HCT116 (cell line): ENCODE measurements around the gene BBS7. TPM values are rescaled to one million over a fixed set of nuclear protein-coding genes. Genes with fewer than 3 reads are reported as not detected.
A peak's percentile ranks its signal among the peaks of the same experiment; 100 is the strongest.

ENCODE experiments used
- ATAC-seq: fragments of 200-7000 bp; cut with Tn5 transposase; 2 replicates; pipeline ENCODE4 v1.9.1; 2020; ENCODE audit warnings: mild to moderate bottlenecking, moderate library complexity
- Bru-seq: library from RNA; stranded (reverse); fragments of 400-500 nt; gene quantifications from one replicate; lab custom pipeline; 2021; lab: Mats Ljungman, UMichigan
- BruChase-seq, 2 experiments: library from RNA; stranded (reverse); fragments of 400-500 nt; gene quantifications; one replicate each; lab custom pipeline; 2021; lab: Mats Ljungman, UMichigan
- BruUV-seq: library from RNA; stranded (reverse); fragments of 400-500 nt; replicated peaks from 2 replicates; lab custom pipeline; 2021; lab: Mats Ljungman, UMichigan
- CTCF ChIA-PET: fragments of 300-600 bp; sonication (Branson Sonifier 250); formaldehyde crosslinking; loops from one replicate; lab custom pipeline; 2021; ENCODE audit warnings: antibody characterized with exemption; lab: Charles Lee
- POLR2A ChIA-PET: fragments of 300-600, 350-600 bp; sonication (Branson Sonifier 250); formaldehyde crosslinking; loops from one replicate; lab custom pipeline; 2021; ENCODE audit warnings: antibody characterized with exemption; lab: Charles Lee
- RAD21 ChIA-PET, 2 experiments: fragments of 300-600 bp; sonication (Branson Sonifier 250); formaldehyde crosslinking; loops; one replicate each; lab custom pipeline; 2023; ENCODE audit warnings: low total read pairs in 2 of 2; ENCODE audit not compliant: uncharacterized antibody in 2 of 2, unreplicated experiment in 2 of 2, low non-redundant PET in 1 of 2; lab: Charles Lee
- DNase-seq: peaks from one replicate; pipeline ENCODE4 v3.0.0-alpha.2; 2010; ENCODE audit warnings: low read depth, low spot score
- H2AFZ ChIP-seq: fragments of 200-600 bp; shearing (Covaris generic), sonication (generic); 2 replicates; pipeline ENCODE4 v1.6.1; 2017; ENCODE audit warnings: low read depth, mixed run types, mixed read lengths, antibody characterized with exemption, low read length; ENCODE audit not compliant: poor library complexity, severe bottlenecking
- H3K27ac ChIP-seq: 2 replicates; pipeline ENCODE4 v1.5.1; 2012; ENCODE audit warnings: low read depth, low read length
- H3K27me3 ChIP-seq: fragments of 200-600 bp; sonication (generic); 2 replicates; pipeline ENCODE4 v1.6.1; 2016; ENCODE audit warnings: mixed run types, low read length, mixed read lengths; ENCODE audit not compliant: insufficient read depth
- H3K36me3 ChIP-seq, 2 experiments: fragments of 200-500 bp in 1 of 2; fragments of 200-600 bp in 1 of 2; sonication (Bioruptor generic) in 1 of 2; sonication (generic) in 1 of 2; 2 replicates each; pipeline versions ENCODE4 v1.5.1 to v1.6.1; 2014 to 2016; ENCODE audit warnings: low read length in 2 of 2, inconsistent platforms in 1 of 2, mixed read lengths in 1 of 2, mixed run types in 1 of 2; ENCODE audit not compliant: insufficient read depth in 2 of 2, control insufficient read depth in 1 of 2
- H3K4me1 ChIP-seq, 2 experiments: fragments of 200-600 bp in 1 of 2; sonication (generic) in 1 of 2; 2 replicates each; pipeline versions ENCODE4 v1.5.1 to v1.6.1; 2012 to 2017; ENCODE audit warnings: low read length in 2 of 2, inconsistent platforms in 1 of 2, mild to moderate bottlenecking in 1 of 2, mixed read lengths in 1 of 2, mixed run types in 1 of 2, moderate library complexity in 1 of 2; ENCODE audit not compliant: insufficient read depth in 2 of 2, control insufficient read depth in 1 of 2
- H3K4me2 ChIP-seq: fragments of 200-600 bp; sonication (generic); 2 replicates; pipeline ENCODE4 v1.6.1; 2017; ENCODE audit warnings: mixed run types, low read length, mixed read lengths
- H3K4me3 ChIP-seq, 2 experiments: fragments of 200-600 bp in 1 of 2; sonication (generic) in 1 of 2; replicated peaks in 1 of 2; 2 replicates each; pipeline ENCODE4 v1.5.1; 2011 to 2016; ENCODE audit warnings: low read length in 2 of 2, control low read depth in 1 of 2, low read depth in 1 of 2, mild to moderate bottlenecking in 1 of 2, mixed read lengths in 1 of 2, mixed run types in 1 of 2
- H3K79me2 ChIP-seq: fragments of 200-600 bp; sonication (generic); 2 replicates; pipeline ENCODE4 v1.6.1; 2017; ENCODE audit warnings: mild to moderate bottlenecking, mixed run types, low read length, moderate library complexity, mixed read lengths; ENCODE audit not compliant: insufficient read depth
- H3K9ac ChIP-seq: fragments of 200-600 bp; sonication (generic); 2 replicates; pipeline ENCODE4 v1.6.1; 2016; ENCODE audit warnings: low read length, mixed read lengths
- H3K9me2 ChIP-seq: fragments of 200-600 bp; sonication (generic), shearing (Covaris generic); 2 replicates; pipeline ENCODE4 v1.6.1; 2017; ENCODE audit warnings: mixed run types, mild to moderate bottlenecking, moderate library complexity; ENCODE audit not compliant: insufficient read depth
- H3K9me3 ChIP-seq, 2 experiments: fragments of 200-500 bp in 1 of 2; fragments of 200-600 bp in 1 of 2; sonication (Bioruptor generic) in 1 of 2; sonication (generic) in 1 of 2; 2 replicates each; pipeline ENCODE4 v1.6.1; 2014 to 2017; ENCODE audit warnings: low read length in 2 of 2, mixed read lengths in 2 of 2, inconsistent platforms in 1 of 2, low read depth in 1 of 2, mild to moderate bottlenecking in 1 of 2, mixed run types in 1 of 2, moderate library complexity in 1 of 2; ENCODE audit not compliant: control insufficient read depth in 1 of 2, insufficient read depth in 1 of 2
- H4K20me1 ChIP-seq: fragments of 200-600 bp; sonication (generic), shearing (Covaris generic); 2 replicates; pipeline ENCODE4 v1.6.1; 2017; ENCODE audit warnings: mixed run types, mild to moderate bottlenecking, moderate library complexity; ENCODE audit not compliant: insufficient read depth
- ATF3 ChIP-seq: IDR thresholded peaks from 2 replicates; pipeline ENCODE4 v1.6.1; 2012
- CBX3 ChIP-seq: IDR thresholded peaks from 2 replicates; pipeline ENCODE4 v1.6.1; 2012; ENCODE audit warnings: low read depth
- CEBPB ChIP-seq: IDR thresholded peaks from 2 replicates; pipeline ENCODE4 v1.6.1; 2012; ENCODE audit warnings: low read depth
- CTCF ChIP-seq, 3 experiments: fragments of 200-600 bp in 1 of 3; sonication (generic) in 1 of 3; IDR thresholded peaks in 2 of 3; conservative IDR thresholded peaks in 1 of 3; 2 replicates each; pipeline ENCODE4 v1.5.1; 2012 to 2017; ENCODE audit warnings: low read depth in 2 of 3, low read length in 2 of 3, antibody characterized with exemption in 1 of 3, borderline replicate concordance in 1 of 3, control low read depth in 1 of 3, mild to moderate bottlenecking in 1 of 3, mixed read lengths in 1 of 3, mixed run types in 1 of 3, moderate library complexity in 1 of 3; ENCODE audit not compliant: insufficient read depth in 1 of 3
- EGR1 ChIP-seq: IDR thresholded peaks from 2 replicates; pipeline ENCODE4 v1.6.1; 2012; ENCODE audit warnings: low read depth
- ELF1 ChIP-seq: IDR thresholded peaks from 2 replicates; pipeline ENCODE4 v1.6.1; 2012; ENCODE audit warnings: low read depth, borderline replicate concordance
- EZH2 ChIP-seq: fragments of 200-600 bp; sonication (generic); IDR thresholded peaks from 2 replicates; pipeline ENCODE4 v1.6.1; 2017; ENCODE audit warnings: antibody characterized with exemption, mixed run types
- FOSL1 ChIP-seq: IDR thresholded peaks from 2 replicates; pipeline ENCODE4 v1.6.1; 2012; ENCODE audit warnings: low read depth
- JUND ChIP-seq: IDR thresholded peaks from 2 replicates; pipeline ENCODE4 v1.6.1; 2012
- MAX ChIP-seq: IDR thresholded peaks from 2 replicates; pipeline ENCODE4 v1.6.1; 2012
- POLR2A ChIP-seq: IDR thresholded peaks from 2 replicates; pipeline ENCODE4 v1.7.0; 2011; ENCODE audit warnings: borderline replicate concordance; ENCODE audit not compliant: insufficient read depth, insufficient read length; ENCODE audit errors: extremely low read depth
- POLR2AphosphoS5 ChIP-seq: IDR thresholded peaks from 2 replicates; pipeline ENCODE4 v1.6.1; 2011; ENCODE audit warnings: mild to moderate bottlenecking, low read depth, low read length, moderate library complexity
- RAD21 ChIP-seq: IDR thresholded peaks from 2 replicates; pipeline ENCODE4 v1.6.1; 2012; ENCODE audit warnings: low read depth, mild to moderate bottlenecking
- SIN3A ChIP-seq: IDR thresholded peaks from 2 replicates; pipeline ENCODE4 v1.6.1; 2012; ENCODE audit warnings: low read depth
- SP1 ChIP-seq: IDR thresholded peaks from 2 replicates; pipeline ENCODE4 v1.6.1; 2012; ENCODE audit warnings: low read depth
- SRF ChIP-seq: IDR thresholded peaks from 2 replicates; pipeline ENCODE4 v1.6.1; 2012; ENCODE audit warnings: low read depth
- TCF7L2 ChIP-seq: IDR thresholded peaks from 2 replicates; pipeline ENCODE4 v1.7.0; 2011; ENCODE audit warnings: borderline replicate concordance, inconsistent platforms; ENCODE audit not compliant: insufficient read depth, insufficient read length; ENCODE audit errors: extremely low read depth
- YY1 ChIP-seq: IDR thresholded peaks from 2 replicates; pipeline ENCODE4 v1.6.1; 2011; ENCODE audit warnings: low read length, low read depth, moderate library complexity, mild to moderate bottlenecking; ENCODE audit not compliant: insufficient replicate concordance; ENCODE audit errors: extremely low read depth
- ZBTB33 ChIP-seq: IDR thresholded peaks from 2 replicates; pipeline ENCODE4 v1.6.1; 2011; ENCODE audit warnings: mild to moderate bottlenecking, low read length, moderate library complexity; ENCODE audit not compliant: insufficient replicate concordance; ENCODE audit errors: extremely low read depth
- ZFX ChIP-seq: fragments of 450-650 bp; IDR thresholded peaks from 2 replicates; pipeline ENCODE4 v1.6.1; 2017
- ZNF274 ChIP-seq: fragments of 200-500 bp; sonication (Bioruptor generic); IDR thresholded peaks from 2 replicates; pipeline ENCODE4 v1.6.1; 2014; ENCODE audit warnings: mild to moderate bottlenecking, low read depth, low read length, inconsistent platforms
- intact Hi-C: fragments of 100-400 bp; cut with micrococcal nuclease; formaldehyde crosslinking; loops from 2 replicates; pipeline ENCODE4 v1.10.0; 2022
- long read RNA-seq: library from polyadenylated mRNA; unstranded; transcript quantifications from one replicate; pipeline ENCODE4 v2.0.0, GENCODE V29; 2021; ENCODE audit not compliant: unreplicated experiment
- polyA plus RNA-seq: library from polyadenylated mRNA; unstranded; fragments of >200 nt; gene quantifications from 2 replicates; pipeline ENCODE4 v1.2.1, GENCODE V29; 2012; ENCODE audit warnings: missing spikeins
- total RNA-seq: library from RNA; stranded (reverse); gene quantifications from one replicate; pipeline ENCODE4 v1.2.1, GENCODE V29; 2021; ENCODE audit not compliant: unreplicated experiment

Gene BBS7
- 22.9 TPM for total RNA-seq
- polyA plus RNA-seq = 11.7 and 12.0 TPM in 2 replicates
- Bru-seq, nascent RNA = percentile 67 among the genes with signal in this experiment
- percentile 73 among the genes with signal in this experiment for BruChase-seq, experiment 1, labeled RNA remaining after a 6-hour chase
- BruChase-seq, experiment 2, labeled RNA remaining after a 2-hour chase = percentile 71 among the genes with signal in this experiment
- long read RNA-seq, transcript BBS7-204 (18 exons, 2,570 nt) = minor isoform, 12 of 52 reads
- long read RNA-seq, transcript BBS7-201 (19 exons, 3,752 nt) = major isoform, 13 of 52 reads
- long read RNA-seq, transcript BBS7-202 (4 exons, 725 nt) = minor isoform, 12 of 52 reads
- long read RNA-seq, partial matches to known transcripts = 7 of 52 reads
- long read RNA-seq, other reads (novel, unspliced or antisense) = 8 of 52 reads

- Histone ChIP-seq H3K27me3 (no peaks in the 10 kb centered on the region), H3K9me2 (no peaks in the 10 kb centered on the region), H3K36me3 (peaks cover 8 to 23% of the 10 kb centered on the region in 2 experiments), H3K4me1 (peaks cover 3 to 12% of the 10 kb centered on the region in 2 experiments; a peak in 2 of 4 replicates), H3K4me2 (peak within 1 kb of the TSS; percentile 75), H2AFZ (peak within 1 kb of the TSS; percentile 92), H3K79me2 (peaks cover 17% of the 10 kb centered on the region), H3K9me3 (no peaks in the 10 kb centered on the region), H3K4me3 (peak within 1 kb of the TSS; percentile 88 to 90), H4K20me1 (no peaks in the 10 kb centered on the region), H3K9ac (peak within 1 kb of the TSS; percentile 82), H3K27ac (peak within 1 kb of the TSS; percentile 59)
- intact Hi-C loops = no loop called here
- ATAC-seq (peak; percentile 97), DNase-seq (peak; percentile 94)
- no TSS peak for BruUV-seq
- CTCF ChIA-PET = interaction anchor here (0.6 kb wide), 1 partner anchor 855 kb away, joined by 3 read pairs; no protein-coding TSS in a partner anchor
- POLR2A ChIA-PET = no interaction called here
- RAD21 ChIA-PET = no interaction called here
- TF ChIP-seq RAD21 (no peak), YY1 (peak; percentile 7), ELF1 (no peak), ZNF274 (no peak), POLR2AphosphoS5 (peak; percentile 98), EGR1 (no peak), EZH2 (no peak), ZBTB33 (no peak), JUND (no peak), CTCF (IDR thresholded peaks at IDR 0.05 in 2 of 3, conservative IDR thresholded peaks at IDR 0.05 in 1 of 3; ENCODE audit: borderline replicate concordance in 1 of 3, insufficient read depth in 1 of 3, low read depth in 2 of 3, low read length in 2 of 3) (no peak), CBX3 (no peak; the same call in 1 of the 2 replicates), TCF7L2 (no peak), ZFX (peak; percentile 53), FOSL1 (no peak), SP1 (no peak), CEBPB (no peak), SIN3A (peak; percentile 21; the same call in 1 of the 2 replicates), SRF (no peak), MAX (peak; percentile 41; the same call in 1 of the 2 replicates), ATF3 (no peak), POLR2A (peak; percentile 96)
Observed at GRCh38 chr4:121869841-121870822, at the start of gene BBS7. Gene BBS7 (minus strand): TSS chr4:121870474. CDS start chr4:121870313, 161 bp downstream.
